Epithelial cell of prostate (primary cell): ENCODE results near the gene PTH2R.
"Not testable (repeated sequence)": the region's sequence is repeated elsewhere in the genome, so short reads cannot be mapped to it uniquely, and the experiment has no call there.

Experiments used
- DNase-seq: peaks from one replicate; pipeline ENCODE4 v3.0.0-alpha.2; 2011; ENCODE audit warnings: low read depth, low spot score
- H3K27ac ChIP-seq: fragments of 450-650 bp; 2 replicates; pipeline ENCODE4 v1.5.1; 2017; ENCODE audit warnings: mild to moderate bottlenecking

The PTH2R gene

DNA sequence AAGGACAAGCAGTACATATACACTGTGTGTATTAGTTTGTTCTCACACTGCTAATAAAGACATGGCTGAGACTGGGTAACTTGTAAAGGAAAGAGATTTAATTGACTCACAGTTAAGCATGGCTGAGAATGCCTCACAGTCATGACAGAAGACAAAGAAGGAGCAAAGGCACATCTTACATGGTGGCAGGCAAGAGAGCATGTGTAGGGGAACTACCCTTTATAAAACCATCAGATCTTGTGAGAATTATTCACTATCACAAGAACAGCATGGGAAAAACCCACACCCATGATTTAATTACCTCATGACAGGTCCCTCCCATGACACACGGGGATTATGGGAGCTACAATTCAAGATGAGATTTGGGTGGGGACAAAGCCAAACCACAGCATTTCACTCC is 129.0 kb downstream of the PTH2R start:
- not testable (repeated sequence) for H3K27ac ChIP-seq, DNase-seq

GRCh38 chr2:208541461-208541988 is 134.9 kb downstream of the PTH2R start:
- H3K27ac ChIP-seq: no peak overlapping the region
- no peak for DNase-seq

GRCh38 chr2:208541989-208542464 is 135.4 kb downstream of the PTH2R start:
- DNase-seq: no peak
- no peak overlapping the region for H3K27ac ChIP-seq

GRCh38 chr2:208542465-208543041 is 136.0 kb downstream of the PTH2R start:
- no peak overlapping the region for H3K27ac ChIP-seq
- DNase-seq: no peak
